CD4-positive, alpha-beta T cell treated with Interleukin-15 for 1 hour (primary cell): ENCODE measurements around the gene OSBPL8.

ENCODE experiments used
- DNase-seq: peaks from one replicate; pipeline ENCODE4 v3.0.0-alpha.2; 2020

OSBPL8 gene

GRCh38 chr12:76462668-76463224 is 96.8 kb downstream of the OSBPL8 start:
- no peak for DNase-seq

GRCh38 chr12:76460807-76461206 is 98.8 kb downstream of the OSBPL8 start:
- no peak for DNase-seq

- DNase-seq: no peak
Measured at GRCh38 chr12:76457818-76458217, 101.8 kb downstream of the OSBPL8 start.

- DNase-seq: no peak
Measured at GRCh38 chr12:76457010-76457409, 102.6 kb downstream of the OSBPL8 start.

- DNase-seq: no peak
Measured at GRCh38 chr12:76455582-76456345, 103.8 kb downstream of the OSBPL8 start.

- no peak for DNase-seq
Measured at GRCh38 chr12:76451528-76451927, 108.0 kb downstream of the OSBPL8 start.

- peak; percentile 20 for DNase-seq
Measured at GRCh38 chr12:76450690-76451089, 108.9 kb downstream of the OSBPL8 start.

- DNase-seq: no peak
Measured at GRCh38 chr12:76449993-76450392, 109.6 kb downstream of the OSBPL8 start.

- no peak for DNase-seq
Measured at GRCh38 chr12:76449583-76449982, 110.0 kb downstream of the OSBPL8 start.

GRCh38 chr12:76449016-76449415 is 110.6 kb downstream of the OSBPL8 start:
- no peak for DNase-seq

GRCh38 chr12:76446090-76446489 is 113.5 kb downstream of the OSBPL8 start:
- no peak for DNase-seq

- no peak for DNase-seq
Measured at GRCh38 chr12:76445462-76445861, 114.1 kb downstream of the OSBPL8 start.

GRCh38 chr12:76444408-76444984 is 115.1 kb downstream of the OSBPL8 start:
- DNase-seq: no peak

- no peak for DNase-seq
Measured at GRCh38 chr12:76441016-76441415, 118.6 kb downstream of the OSBPL8 start.

GRCh38 chr12:76432733-76433132 is 126.8 kb downstream of the OSBPL8 start:
- DNase-seq: no peak

GRCh38 chr12:76428117-76428516 is 131.5 kb downstream of the OSBPL8 start:
- no peak for DNase-seq

GRCh38 chr12:76426160-76426559 is 133.4 kb downstream of the OSBPL8 start:
- no peak for DNase-seq

- no peak for DNase-seq
Measured at GRCh38 chr12:76424941-76425340, 134.6 kb downstream of the OSBPL8 start.

- no peak for DNase-seq
Measured at GRCh38 chr12:76422543-76423438, 136.8 kb downstream of the OSBPL8 start.

- no peak for DNase-seq
Measured at GRCh38 chr12:76422154-76422542, 137.4 kb downstream of the OSBPL8 start.

- no peak for DNase-seq
Measured at GRCh38 chr12:76421046-76421445, 138.5 kb downstream of the OSBPL8 start.

GRCh38 chr12:76420222-76420621 is 139.3 kb downstream of the OSBPL8 start:
- DNase-seq: no peak

- no peak for DNase-seq
Measured at GRCh38 chr12:76417116-76417515, 142.5 kb downstream of the OSBPL8 start.
